HepG2 (cell line): ENCODE data around the gene PRDX5. TPM values are rescaled to one million over a fixed set of nuclear protein-coding genes. Genes with fewer than 3 reads are reported as not detected.

Experiments used
- CCAR2 ChIP-seq: fragments of 200-400 bp; formaldehyde crosslinking; optimal IDR thresholded peaks from 2 replicates; pipeline ENCODE3; 2018; ENCODE audit warnings: low read depth, mild to moderate bottlenecking, low read length, moderate library complexity
- GTF3A ChIP-seq: sonication (generic); formaldehyde crosslinking; conservative IDR thresholded peaks from 2 replicates; pipeline ENCODE4 v1.4.0; 2020; ENCODE audit warnings: mild to moderate bottlenecking, missing genetic modification reagents
- KDM5B ChIP-seq: sonication (generic); formaldehyde crosslinking; IDR thresholded peaks from 2 replicates; pipeline ENCODE4 v1.4.0; 2020; ENCODE audit warnings: missing genetic modification reagents, mild to moderate bottlenecking, borderline replicate concordance
- NR0B2 ChIP-seq: sonication (generic); formaldehyde crosslinking; IDR thresholded peaks from 2 replicates; pipeline ENCODE4 v1.4.0; 2020; ENCODE audit warnings: mild to moderate bottlenecking, missing genetic modification reagents
- STAT5B ChIP-seq: sonication (generic); formaldehyde crosslinking; IDR thresholded peaks from 2 replicates; pipeline ENCODE4 v1.4.0; 2020; ENCODE audit warnings: missing genetic modification reagents
- TEF ChIP-seq: sonication (generic); formaldehyde crosslinking; IDR thresholded peaks from 2 replicates; pipeline ENCODE4 v1.5.0; 2020; ENCODE audit warnings: missing genetic modification reagents
- TFDP1 ChIP-seq: IDR thresholded peaks from 2 replicates; pipeline ENCODE4 v1.6.1; 2016; ENCODE audit warnings: missing compliant biosample characterization, missing genetic modification reagents, borderline replicate concordance
- THRA ChIP-seq: sonication (generic); formaldehyde crosslinking; IDR thresholded peaks from 2 replicates; pipeline ENCODE4 v1.4.0; 2020; ENCODE audit warnings: missing genetic modification reagents, borderline replicate concordance
- UBTF ChIP-seq: sonication (generic); formaldehyde crosslinking; IDR thresholded peaks from 2 replicates; pipeline ENCODE4 v1.4.0; 2020; ENCODE audit warnings: mild to moderate bottlenecking, missing genetic modification reagents
- ZBTB26 ChIP-seq: IDR thresholded peaks from 2 replicates; pipeline ENCODE4 v1.6.1; 2016; ENCODE audit warnings: missing compliant biosample characterization, missing genetic modification reagents, borderline replicate concordance
- ZFP62 ChIP-seq: sonication (generic); formaldehyde crosslinking; IDR thresholded peaks from 2 replicates; pipeline ENCODE4 v1.4.0; 2020; ENCODE audit warnings: missing genetic modification reagents
- ZNF34 ChIP-seq: sonication (generic); formaldehyde crosslinking; IDR thresholded peaks from 2 replicates; pipeline ENCODE4 v1.4.0; 2020; ENCODE audit warnings: mild to moderate bottlenecking, missing genetic modification reagents, borderline replicate concordance
- ZNF629 ChIP-seq: sonication (generic); formaldehyde crosslinking; conservative IDR thresholded peaks from 2 replicates; pipeline ENCODE4 v1.5.0; 2020; ENCODE audit warnings: missing genetic modification reagents
- ZNF710 ChIP-seq: sonication (generic); formaldehyde crosslinking; IDR thresholded peaks from 2 replicates; pipeline ENCODE4 v1.5.0; 2020; ENCODE audit warnings: mild to moderate bottlenecking, missing genetic modification reagents, borderline replicate concordance
- ZXDC ChIP-seq: sonication (generic); formaldehyde crosslinking; IDR thresholded peaks from 2 replicates; pipeline ENCODE4 v1.5.0; 2020; ENCODE audit warnings: mild to moderate bottlenecking, missing genetic modification reagents
- polyA plus RNA-seq, 8 experiments: library from polyadenylated mRNA; depleted of rRNA in 3 of 8; stranded (reverse) in 7 of 8; unstranded in 1 of 8; fragments of >200 nt; fragmentation: Illumina TruSeq in 4 of 8; extraction: Trizol in 4 of 8; gene quantifications; 2 replicates each; pipeline versions ENCODE4 v1.2.1 to v1.2.3, GENCODE V29; 2011 to 2016; ENCODE audit warnings: low read depth in 4 of 8, missing spikeins in 1 of 8, mixed read lengths in 1 of 8; ENCODE audit not compliant: insufficient read depth in 1 of 8
- total RNA-seq, 5 experiments: library from RNA; depleted of rRNA; stranded (reverse); fragments of >200 nt; fragmentation: Illumina TruSeq; extraction: Trizol; gene quantifications; 2 replicates each; pipeline ENCODE4 v1.2.3, GENCODE V29; 2016; ENCODE audit warnings: low read depth in 1 of 5

Gene PRDX5
- total and polyA plus RNA-seq, 2 of the 13 experiments (the other 11 are each of a cell fraction or from before 2014, with no cell fraction given) = 215 to 311 TPM

- TF ChIP-seq TFDP1 (CRISPR knock-in tag) = peak; percentile 37; the same call in 1 of the 2 replicates
- no peak for TF ChIP-seq UBTF (CRISPR knock-in tag)
- TF ChIP-seq ZXDC = no peak
- no peak for TF ChIP-seq ZNF629 (CRISPR knock-in tag)
- TF ChIP-seq STAT5B (CRISPR knock-in tag) = no peak
- TF ChIP-seq KDM5B (CRISPR knock-in tag) = peak; percentile 43; the same call in 1 of the 2 replicates
- TF ChIP-seq ZNF710 = no peak; the same call in 1 of the 2 replicates
- no peak for TF ChIP-seq ZNF34
- TF ChIP-seq CCAR2 = no peak
- no peak for TF ChIP-seq ZFP62 (CRISPR knock-in tag)
- no peak; the same call in 1 of the 2 replicates for TF ChIP-seq ZBTB26
- no peak for TF ChIP-seq TEF
- no peak for TF ChIP-seq GTF3A
- no peak for TF ChIP-seq THRA (CRISPR knock-in tag)
- peak; percentile 77 for TF ChIP-seq NR0B2 (CRISPR knock-in tag)
Measured at GRCh38 chr11:64317325-64317960, 478 bp upstream of the PRDX5 start, which contains the start of gene TRMT112 (continued).
